ENCODE results near the gene BIVM. TPM values are rescaled to one million over a fixed set of nuclear protein-coding genes. Genes with fewer than 3 reads are reported as not detected.

Gene BIVM, protein sequence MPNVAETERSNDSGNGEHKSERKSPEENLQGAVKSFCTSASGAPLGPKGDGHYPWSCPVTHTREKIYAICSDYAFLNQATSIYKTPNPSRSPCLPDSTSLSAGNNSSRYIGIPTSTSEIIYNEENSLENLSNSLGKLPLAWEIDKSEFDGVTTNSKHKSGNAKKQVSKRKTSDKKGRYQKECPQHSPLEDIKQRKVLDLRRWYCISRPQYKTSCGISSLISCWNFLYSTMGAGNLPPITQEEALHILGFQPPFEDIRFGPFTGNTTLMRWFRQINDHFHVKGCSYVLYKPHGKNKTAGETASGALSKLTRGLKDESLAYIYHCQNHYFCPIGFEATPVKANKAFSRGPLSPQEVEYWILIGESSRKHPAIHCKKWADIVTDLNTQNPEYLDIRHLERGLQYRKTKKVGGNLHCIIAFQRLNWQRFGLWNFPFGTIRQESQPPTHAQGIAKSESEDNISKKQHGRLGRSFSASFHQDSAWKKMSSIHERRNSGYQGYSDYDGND
- polyA plus RNA-seq (2011; rRNA removed) (10.6 and 14.7 TPM in 2 replicates), polyA plus RNA-seq (2017; fragmentation: RNase III; extraction: RNeasy Plus Mini Kit Qiagen cat#74134 plus additional on column Dnase treatment) (6.8 to 7.4 TPM (median 6.8 TPM) in 3 replicates), polyA minus RNA-seq (2011; rRNA and poly(A)+ RNA removed) (2.2 and 3.1 TPM in 2 replicates)
- 3.0 and 3.5 TPM in 2 replicates for polyA plus RNA-seq (2012; cell fraction: cytosol; rRNA removed)
- 2.8 and 4.4 TPM in 2 replicates for polyA plus RNA-seq (2012; cell fraction: nucleus; rRNA removed)

GRCh38 chr13:102798581-102799425 lies at the start of gene BIVM, which contains the start of gene POGLUT2:
Gene BIVM, plus strand, starts transcription at chr13:102799119. Its CDS starts 8,149 bp downstream, at chr13:102807268.
Gene POGLUT2, minus strand, starts transcription at chr13:102798976. Its CDS starts 306 bp downstream, at chr13:102798670.
- peak; percentile 92 to 96 for ATAC-seq
- H3K4me2 ChIP-seq, result peak within 1 kb of the TSS; percentile 92
- WGBS (ENCODE audit: missing lambda C conversion rate), result 3% methylated on average over 20 of the region's 72 CpGs
- TF ChIP-seq MAX (IDR thresholded peaks at IDR 0.05) (peak; percentile 49; the same call in 1 of the 2 replicates), RFX5 (IDR thresholded peaks at IDR 0.05) (no peak), POLR2A (IDR thresholded peaks at IDR 0.05; ENCODE audit: low read length) (peak; percentile 40), E2F6 (IDR thresholded peaks at IDR 0.05; ENCODE audit: borderline replicate concordance, low read depth) (peak; percentile 23; the same call in 1 of the 2 replicates), NFE2L2 (conservative IDR thresholded peaks at IDR 0.05; ENCODE audit: low read length) (no peak)
- TF ChIP-seq, protein P1, sequence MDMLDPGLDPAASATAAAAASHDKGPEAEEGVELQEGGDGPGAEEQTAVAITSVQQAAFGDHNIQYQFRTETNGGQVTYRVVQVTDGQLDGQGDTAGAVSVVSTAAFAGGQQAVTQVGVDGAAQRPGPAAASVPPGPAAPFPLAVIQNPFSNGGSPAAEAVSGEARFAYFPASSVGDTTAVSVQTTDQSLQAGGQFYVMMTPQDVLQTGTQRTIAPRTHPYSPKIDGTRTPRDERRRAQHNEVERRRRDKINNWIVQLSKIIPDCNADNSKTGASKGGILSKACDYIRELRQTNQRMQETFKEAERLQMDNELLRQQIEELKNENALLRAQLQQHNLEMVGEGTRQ (IDR thresholded peaks at IDR 0.05), result peak; percentile 58
- ChIA-PET CTCF (interaction anchor here (0.7 to 2.7 kb wide), 8 partner anchors 10 to 219 kb away, joined by 3 to 12 read pairs (median 4); partner anchors contain the start of gene ERCC5), POLR2A (interaction anchor here (1.6 to 2.4 kb wide), 2 partner anchors 25 to 47 kb away, joined by 5 to 11 read pairs; partner anchors contain the start of genes ERCC5 and TEX30)
- H3K27ac ChIP-seq, result peak within 1 kb of the TSS; percentile 88 to 98
- FAIRE-seq, result no peak
- peaks cover 7% of the 10 kb centered on the region; the same call in 1 of the 3 replicates for H3K4me1 ChIP-seq
- peak within 1 kb of the TSS; percentile 83 for H3K4me3 ChIP-seq
- DNase-seq (ENCODE audit: low read depth in 1 of 2, low spot score in 1 of 2), result peak; percentile 87 to 90
- no peaks in the 10 kb centered on the region for H3K9me3 ChIP-seq

GRCh38 chr13:102751886-102752285 lies 47.0 kb upstream of the BIVM start:
- ChIA-PET CTCF (interaction anchor here (0.8 kb wide), 1 partner anchor 93 kb away, joined by 3 read pairs; no protein-coding TSS in a partner anchor), POLR2A (no interaction called here)
- H3K4me1 ChIP-seq, result no peaks in the 10 kb centered on the region
- no peak for FAIRE-seq
- no peak overlapping the region for H3K4me3 ChIP-seq
- H3K9me3 ChIP-seq, result no peaks in the 10 kb centered on the region
- no peak overlapping the region for H3K27ac ChIP-seq
- TF ChIP-seq ZFP36 (IDR thresholded peaks at IDR 0.05; ENCODE audit: borderline replicate concordance, partially characterized antibody) (no peak), CBX8 (IDR thresholded peaks at IDR 0.05) (no peak), FOSB (CRISPR knock-in tag; IDR thresholded peaks at IDR 0.05) (no peak), POLR2AphosphoS2 (conservative IDR thresholded peaks at IDR 0.05; ENCODE audit: low read length) (no peak)
- ATAC-seq, result no peak
- WGBS (ENCODE audit: missing lambda C conversion rate), result 31% methylated on average over 3 of the region's 3 CpGs
- no peak for DNase-seq (ENCODE audit: low read depth in 1 of 2, low spot score in 1 of 2)
- no peak overlapping the region for H3K4me2 ChIP-seq

DNA sequence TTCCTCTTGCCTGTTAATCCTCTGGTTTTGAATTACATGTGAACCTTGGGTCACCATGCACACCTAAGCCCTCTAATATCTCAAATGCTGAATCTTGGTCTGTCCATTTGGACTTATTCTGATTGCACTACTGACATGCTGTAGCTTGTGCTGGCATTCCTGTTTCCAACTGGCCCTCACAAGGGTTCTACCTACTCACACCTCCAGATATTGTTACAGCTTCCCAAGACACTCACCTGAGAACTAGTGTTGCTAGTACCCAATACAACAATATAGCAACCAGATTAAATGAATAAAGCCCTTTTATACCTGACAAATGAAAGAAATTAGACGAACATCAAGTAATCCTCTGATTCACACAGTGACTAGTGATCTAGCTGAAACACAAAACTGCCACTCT lies 41.9 kb upstream of the BIVM start:
- DNase-seq (ENCODE audit: low read depth in 1 of 2, low spot score in 1 of 2), result no peak
- TF ChIP-seq KDM1A (IDR thresholded peaks at IDR 0.05; ENCODE audit: low read depth) (no peak), HEYL (CRISPR knock-in tag; IDR thresholded peaks at IDR 0.05) (no peak)
- WGBS (ENCODE audit: missing lambda C conversion rate), result 15% methylated on average over 1 of the region's 1 CpG
- no peak for ATAC-seq
- POLR2A ChIA-PET, result no interaction called here
- H3K4me3 ChIP-seq, result no peak overlapping the region
- no peak for FAIRE-seq
- no peak overlapping the region for H3K27ac ChIP-seq
- no peaks in the 10 kb centered on the region for H3K4me1 ChIP-seq
- H3K9me3 ChIP-seq, result no peaks in the 10 kb centered on the region
- no peak overlapping the region for H3K4me2 ChIP-seq
- CTCF ChIA-PET, result interaction anchor here (0.8 kb wide), 1 partner anchor 46 kb away, joined by 3 read pairs; no protein-coding TSS in a partner anchor

DNA sequence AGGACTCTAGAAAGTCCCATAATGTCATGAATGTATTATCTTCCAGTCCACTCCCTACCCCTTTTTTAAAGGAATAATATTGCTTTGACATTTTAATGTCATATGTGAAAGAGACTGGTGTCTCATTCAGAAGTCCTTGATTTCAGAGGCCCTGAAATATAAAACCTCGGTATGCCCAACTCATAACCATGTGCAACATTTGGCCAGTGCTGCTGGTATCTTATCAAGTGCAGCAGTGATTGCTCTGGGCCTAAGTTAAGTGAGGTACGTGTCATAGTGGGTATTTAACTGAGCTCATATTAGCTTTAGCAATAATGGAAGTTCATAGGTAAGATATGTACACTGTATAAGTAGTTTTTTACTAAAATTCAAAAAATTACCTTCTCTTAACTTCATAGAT lies 40.1 kb upstream of the BIVM start:
- Histone ChIP-seq H3K4me2 (no peak overlapping the region), H3K27ac (no peak overlapping the region), H3K4me1 (no peaks in the 10 kb centered on the region), H3K9me3 (no peaks in the 10 kb centered on the region), H3K4me3 (no peak overlapping the region)
- ATAC-seq (no peak), FAIRE-seq (no peak), DNase-seq (ENCODE audit: low read depth in 1 of 2, low spot score in 1 of 2) (no peak)
- CTCF ChIA-PET, result no interaction called here
- WGBS (ENCODE audit: missing lambda C conversion rate), result 60% methylated on average over 2 of the region's 2 CpGs
- POLR2A ChIA-PET, result no interaction called here
- no peak for TF ChIP-seq EHMT2 (IDR thresholded peaks at IDR 0.05; ENCODE audit: low read depth)
- TF ChIP-seq ZFP36 (IDR thresholded peaks at IDR 0.05; ENCODE audit: borderline replicate concordance, partially characterized antibody), result no peak
- TF ChIP-seq RARB (CRISPR knock-in tag; IDR thresholded peaks at IDR 0.05), result no peak
- TF ChIP-seq MAZ (IDR thresholded peaks at IDR 0.05; ENCODE audit: borderline replicate concordance, low read depth, low read length), result no peak
- TF ChIP-seq, protein P2, sequence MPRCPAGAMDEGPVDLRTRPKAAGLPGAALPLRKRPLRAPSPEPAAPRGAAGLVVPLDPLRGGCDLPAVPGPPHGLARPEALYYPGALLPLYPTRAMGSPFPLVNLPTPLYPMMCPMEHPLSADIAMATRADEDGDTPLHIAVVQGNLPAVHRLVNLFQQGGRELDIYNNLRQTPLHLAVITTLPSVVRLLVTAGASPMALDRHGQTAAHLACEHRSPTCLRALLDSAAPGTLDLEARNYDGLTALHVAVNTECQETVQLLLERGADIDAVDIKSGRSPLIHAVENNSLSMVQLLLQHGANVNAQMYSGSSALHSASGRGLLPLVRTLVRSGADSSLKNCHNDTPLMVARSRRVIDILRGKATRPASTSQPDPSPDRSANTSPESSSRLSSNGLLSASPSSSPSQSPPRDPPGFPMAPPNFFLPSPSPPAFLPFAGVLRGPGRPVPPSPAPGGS (IDR thresholded peaks at IDR 0.05), result no peak
- TF ChIP-seq, protein P1 (IDR thresholded peaks at IDR 0.05), result no peak
- TF ChIP-seq GATA3 (IDR thresholded peaks at IDR 0.05; ENCODE audit: borderline replicate concordance), result no peak
- TF ChIP-seq PBX3 (IDR thresholded peaks at IDR 0.05), result no peak
- TF ChIP-seq NR3C1 (IDR thresholded peaks at IDR 0.05), result no peak
- no peak for TF ChIP-seq E2F6 (IDR thresholded peaks at IDR 0.05; ENCODE audit: borderline replicate concordance, low read depth)
- TF ChIP-seq RFX5 (IDR thresholded peaks at IDR 0.05), result no peak

All from A549 (cell line).